HG03025 (cell line): ENCODE data around the gene TTC7B.

ENCODE experiments used
- ATAC-seq: cut with Tn5 transposase; IDR thresholded peaks from one replicate; pipeline ENCODE4 v1.9.1; 2021; ENCODE audit warnings: mild to moderate bottlenecking, moderate library complexity; ENCODE audit not compliant: unreplicated experiment, low FRiP score

TTC7B gene

GRCh38 chr14:90656973-90657372 lies 159.3 kb downstream of the TTC7B start:
- no peak for ATAC-seq

DNA sequence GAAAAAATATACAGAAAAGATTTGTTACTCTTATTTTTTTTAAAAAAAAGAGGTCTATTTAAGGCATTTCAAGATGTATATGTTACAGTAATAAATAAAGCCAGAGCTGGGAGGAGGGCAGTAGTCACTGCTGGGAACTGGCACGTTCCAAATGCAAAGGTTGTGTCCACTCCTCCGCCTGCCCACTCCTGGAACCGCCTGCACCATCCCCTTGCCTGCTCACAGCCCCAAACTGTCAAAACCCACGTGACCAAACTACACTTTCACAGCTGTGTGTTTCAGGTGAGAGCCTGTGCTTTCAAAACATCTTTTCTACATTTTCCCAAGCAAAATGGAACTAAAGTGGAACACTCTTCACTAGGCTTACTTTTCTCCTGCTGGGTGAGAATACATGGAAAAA lies 160.4 kb downstream of the TTC7B start:
- no peak for ATAC-seq

DNA sequence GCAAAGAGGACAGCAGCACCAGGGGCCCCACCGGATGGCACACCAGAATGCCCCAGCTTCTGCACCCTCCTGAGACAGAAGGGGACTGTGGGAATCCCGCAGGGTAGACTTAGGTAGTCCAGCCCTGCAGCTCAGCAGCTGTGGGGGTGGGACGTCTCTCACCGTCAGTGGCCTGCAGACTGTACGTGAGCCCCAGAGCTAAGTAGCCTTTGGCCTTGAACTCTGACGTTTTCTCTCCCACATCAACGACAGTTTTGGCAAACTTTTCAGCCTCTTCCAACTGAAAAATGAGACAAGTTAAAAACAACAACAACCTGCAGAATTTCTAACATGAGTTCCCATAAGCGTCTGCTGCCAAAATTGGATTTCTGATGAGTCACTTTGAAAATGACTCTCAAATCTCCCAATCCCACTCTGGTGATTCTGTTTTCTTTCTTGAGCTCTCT lies 161.4 kb downstream of the TTC7B start:
- no peak for ATAC-seq

GRCh38 chr14:90652626-90653025 lies 163.6 kb downstream of the TTC7B start:
- ATAC-seq: no peak

GRCh38 chr14:90651976-90652560 lies 164.2 kb downstream of the TTC7B start:
- ATAC-seq: no peak

DNA sequence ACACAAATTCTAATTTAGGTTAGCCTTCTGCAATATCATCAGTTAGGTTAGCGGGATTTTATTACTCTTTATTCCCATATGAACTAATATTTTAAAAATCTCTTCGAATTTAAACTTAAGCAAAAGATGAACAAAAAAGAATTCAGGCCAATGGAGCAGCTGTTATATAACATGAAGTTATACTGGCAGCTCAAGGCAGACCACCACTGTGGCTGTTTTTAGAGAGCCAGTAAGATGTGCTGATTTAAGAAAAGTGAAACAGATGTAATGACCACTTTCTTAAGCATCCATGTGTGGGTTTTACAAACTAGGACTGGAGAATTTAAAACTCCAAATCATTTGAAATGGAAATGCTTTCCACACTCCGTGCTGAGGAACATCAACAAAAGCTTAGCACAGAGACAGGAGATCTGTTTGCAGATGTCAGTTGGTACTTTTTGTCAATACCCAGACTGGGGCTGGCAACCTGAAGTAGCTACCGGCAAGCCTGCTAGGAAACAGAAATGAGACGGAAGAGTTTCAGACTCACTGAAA lies 164.9 kb downstream of the TTC7B start:
- no peak for ATAC-seq

- ATAC-seq: no peak
Observed at GRCh38 chr14:90649557-90650135, 166.6 kb downstream of the TTC7B start.

DNA sequence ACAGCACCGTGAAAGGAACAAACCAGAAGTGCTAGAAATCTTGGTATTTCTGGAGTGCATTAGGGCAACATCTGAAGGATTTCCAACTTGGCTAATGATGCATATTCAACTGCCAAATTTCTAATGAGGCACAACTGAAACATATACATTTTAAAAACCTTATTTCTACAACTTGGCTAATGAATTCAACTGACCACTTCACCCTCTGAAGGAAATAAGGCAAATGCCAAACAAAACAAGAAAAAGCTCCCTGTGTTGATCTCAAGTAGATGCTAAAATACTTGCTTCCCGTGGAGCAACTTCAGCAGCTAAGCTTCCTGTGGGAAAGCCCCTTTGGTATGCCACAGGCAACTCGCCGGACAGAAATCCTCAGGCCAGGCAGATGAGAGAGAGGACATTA lies 167.1 kb downstream of the TTC7B start:
- no peak for ATAC-seq

- ATAC-seq: no peak
Observed at GRCh38 chr14:90648421-90648820, 167.8 kb downstream of the TTC7B start.

- no peak for ATAC-seq
Observed at GRCh38 chr14:90647473-90648005, 168.7 kb downstream of the TTC7B start.

DNA sequence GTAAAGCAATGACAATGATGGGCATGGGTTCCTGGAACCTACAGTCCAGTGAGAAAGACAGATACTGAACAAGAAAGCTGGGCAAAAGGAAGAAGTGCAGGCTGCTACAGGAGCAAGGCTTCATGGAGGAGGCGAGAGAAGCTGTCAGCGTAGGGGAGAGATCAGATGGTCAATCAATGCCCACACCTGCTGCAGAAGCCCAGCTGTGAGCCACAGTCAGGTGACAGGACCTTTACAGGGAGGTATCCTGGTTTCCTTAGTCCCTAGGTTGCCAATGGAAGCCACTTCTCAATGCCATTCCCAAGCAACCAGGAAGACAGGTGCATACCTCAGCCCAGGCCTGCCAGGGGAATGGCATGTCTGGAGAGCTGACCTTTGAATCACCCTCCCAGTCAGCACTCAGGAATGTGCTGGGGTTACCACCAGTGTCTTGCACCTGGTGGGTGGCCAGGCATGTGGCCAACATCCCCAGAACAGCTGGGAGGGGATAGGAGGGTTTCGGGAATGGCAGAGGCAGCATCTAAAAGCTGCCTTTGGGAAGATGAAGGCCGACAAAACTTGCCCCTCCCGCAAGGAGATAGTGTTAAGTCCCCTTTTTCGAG lies 170.3 kb downstream of the TTC7B start:
- ATAC-seq: no peak

DNA sequence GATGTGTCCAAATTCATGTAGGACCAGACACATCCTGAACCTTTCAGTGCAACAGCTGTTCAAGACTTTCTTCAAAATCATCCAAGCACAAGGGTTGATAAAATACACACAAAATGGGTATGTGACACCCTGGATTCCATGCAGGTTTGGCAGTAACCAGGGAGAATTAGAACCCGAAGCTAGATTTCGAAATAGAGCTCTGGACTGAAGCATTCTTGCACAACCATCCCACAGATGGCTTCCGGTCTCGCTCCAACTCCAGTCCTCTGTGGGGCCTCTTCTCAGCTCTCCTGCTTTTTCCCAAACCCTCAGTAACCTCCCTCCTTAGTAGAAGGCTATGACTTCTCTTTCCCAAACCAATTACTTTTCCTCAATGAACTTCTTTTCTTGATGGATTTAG lies 171.3 kb downstream of the TTC7B start:
- no peak for ATAC-seq

- no peak for ATAC-seq
Observed at GRCh38 chr14:90643982-90644670, 172.1 kb downstream of the TTC7B start.

DNA sequence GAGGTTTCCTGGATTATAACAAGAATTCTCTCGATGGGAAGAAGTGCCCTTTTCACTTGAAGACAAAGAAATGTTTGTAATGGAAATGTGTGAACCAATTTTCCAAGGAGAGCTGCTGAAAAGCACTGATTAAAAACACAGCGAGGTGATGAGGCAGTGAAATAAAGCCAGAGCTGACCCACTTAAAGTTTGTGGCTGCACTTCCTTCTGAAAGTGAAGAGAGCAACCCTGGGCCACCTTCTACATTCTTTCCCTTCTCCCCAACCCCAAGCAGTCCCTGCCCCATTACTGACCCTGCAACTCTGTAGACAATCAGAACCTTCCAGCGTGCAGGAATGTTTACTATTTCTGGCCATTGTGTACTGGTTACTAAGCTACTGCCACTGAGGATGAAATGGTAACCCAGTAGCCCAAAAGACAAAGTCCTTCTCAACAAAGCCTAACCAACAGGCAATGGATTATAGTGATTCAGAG lies 173.9 kb downstream of the TTC7B start:
- no peak for ATAC-seq

- no peak for ATAC-seq
Observed at GRCh38 chr14:90641615-90642243, 174.5 kb downstream of the TTC7B start.

DNA sequence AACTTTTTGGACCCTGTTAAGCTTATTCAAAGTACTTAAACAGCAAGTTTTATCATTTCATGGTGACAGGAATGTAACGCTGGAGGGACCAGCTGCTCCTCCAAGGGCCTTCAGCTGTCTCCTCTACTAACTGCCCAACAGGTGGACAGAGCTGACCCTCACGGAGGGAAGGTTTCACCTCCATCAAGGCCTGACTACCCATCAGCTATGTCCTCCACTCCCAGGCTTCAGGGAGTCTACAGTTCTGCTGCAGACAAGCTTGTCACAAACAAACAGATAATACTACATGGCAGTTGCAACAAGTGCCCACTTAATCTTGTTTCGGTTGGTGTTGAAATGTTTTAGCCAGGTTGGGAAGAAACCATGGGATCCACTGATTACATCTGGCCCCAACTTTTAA lies 175.1 kb downstream of the TTC7B start:
- no peak for ATAC-seq

GRCh38 chr14:90639641-90640040 lies 176.6 kb downstream of the TTC7B start:
- no peak for ATAC-seq

GRCh38 chr14:90632871-90633270 lies 183.4 kb downstream of the TTC7B start:
- no peak for ATAC-seq

DNA sequence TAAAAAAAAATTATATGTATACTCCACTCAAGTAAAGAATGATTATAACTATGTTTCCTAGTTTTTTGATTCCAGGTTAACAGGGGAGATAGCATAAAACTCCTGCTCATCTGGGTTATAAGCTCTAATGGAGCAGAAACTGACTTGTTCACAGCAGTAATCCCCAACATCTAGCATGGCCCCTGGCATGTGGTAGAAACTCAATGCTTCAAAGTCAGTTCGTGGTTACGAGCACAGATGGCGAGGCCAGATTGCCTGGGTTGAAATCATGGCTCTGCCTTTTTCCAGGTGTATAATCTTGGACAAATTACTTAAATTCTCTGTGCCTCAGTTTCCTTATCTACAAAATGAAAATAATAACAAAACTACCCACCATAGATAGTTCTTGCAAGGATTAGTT lies 183.8 kb downstream of the TTC7B start:
- ATAC-seq: no peak

- no peak for ATAC-seq
Observed at GRCh38 chr14:90630171-90630806, 185.9 kb downstream of the TTC7B start.
